Stomach (tissue), 4 donors: ENCODE measurements around the gene ZMYND8.
A peak's percentile ranks its signal among the peaks of the same experiment; 100 is the strongest.

Experiments used
- CTCF ChIP-seq, 7 experiments: fragments of 450-650 bp in 4 of 7; fragments of 200-600 bp in 3 of 7; sonication (generic) in 3 of 7; IDR thresholded peaks; one replicate each; pipeline ENCODE4 v1.5.1; 2016 to 2019; ENCODE audit warnings: antibody characterized with exemption in 7 of 7, control low read depth in 2 of 7, mild to moderate bottlenecking in 1 of 7
- POLR2A ChIP-seq, 4 donors: fragments of 450-650 bp; IDR thresholded peaks; one replicate each; pipeline ENCODE4 v1.6.1; 2016; ENCODE audit warnings: antibody characterized with exemption in 4 of 4, control low read depth in 2 of 4, mild to moderate bottlenecking in 1 of 4, moderate library complexity in 1 of 4
- POLR2AphosphoS5 ChIP-seq, 3 donors: sonication (generic); formaldehyde crosslinking; IDR thresholded peaks; one replicate each; pipeline ENCODE4 v1.6.1; 2016; ENCODE audit warnings: antibody characterized with exemption in 3 of 3

GRCh38 chr20:47334022-47334551, 22.4 kb downstream of the ZMYND8 start:
- TF ChIP-seq CTCF (IDR thresholded peaks at IDR 0.05) (no peak), POLR2A (IDR thresholded peaks at IDR 0.05) (no peak), POLR2AphosphoS5 (IDR thresholded peaks at IDR 0.05) (peak; percentile 94 to 98 (median 98))
